ENCODE measurements around the gene LIF. TPM values are rescaled to one million over a fixed set of nuclear protein-coding genes. Genes with fewer than 3 reads are reported as not detected.
A peak's percentile ranks its signal among the peaks of the same experiment; 100 is the strongest.
"Not testable (repeated sequence)": the region's sequence is repeated elsewhere in the genome, so short reads cannot be mapped to it uniquely, and the experiment has no call there.

LIF gene
- total RNA-seq, 1 donor from 2014 or later: 0.26 TPM

DNA sequence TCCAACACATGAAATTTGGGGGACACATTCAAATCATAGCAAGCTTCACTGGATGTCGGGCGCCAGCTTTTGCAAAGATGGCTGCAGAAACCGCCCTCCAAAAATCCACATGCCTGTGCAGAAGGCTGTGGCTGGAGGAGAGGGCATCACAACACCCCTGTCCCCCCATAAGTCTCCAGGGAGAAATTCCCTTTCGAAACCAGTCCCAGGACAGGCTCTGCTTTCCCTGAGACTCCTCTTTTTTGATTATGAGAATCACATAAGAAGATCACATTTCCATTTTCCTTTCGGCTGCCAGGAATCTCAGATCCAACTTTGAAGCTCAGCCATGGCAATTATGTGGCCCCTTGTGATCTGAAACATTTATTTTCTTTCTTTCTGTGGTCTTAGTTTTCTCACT is 9.7 kb downstream of the LIF start:
- FAIRE-seq: no peak
- H3K4me3 ChIP-seq (ENCODE audit: low read depth, low read length): no peak overlapping the region
- H3K27me3 ChIP-seq (ENCODE audit: control insufficient read depth, insufficient read depth, low read length): no peaks in the 10 kb centered on the region
- TF ChIP-seq, protein P1, sequence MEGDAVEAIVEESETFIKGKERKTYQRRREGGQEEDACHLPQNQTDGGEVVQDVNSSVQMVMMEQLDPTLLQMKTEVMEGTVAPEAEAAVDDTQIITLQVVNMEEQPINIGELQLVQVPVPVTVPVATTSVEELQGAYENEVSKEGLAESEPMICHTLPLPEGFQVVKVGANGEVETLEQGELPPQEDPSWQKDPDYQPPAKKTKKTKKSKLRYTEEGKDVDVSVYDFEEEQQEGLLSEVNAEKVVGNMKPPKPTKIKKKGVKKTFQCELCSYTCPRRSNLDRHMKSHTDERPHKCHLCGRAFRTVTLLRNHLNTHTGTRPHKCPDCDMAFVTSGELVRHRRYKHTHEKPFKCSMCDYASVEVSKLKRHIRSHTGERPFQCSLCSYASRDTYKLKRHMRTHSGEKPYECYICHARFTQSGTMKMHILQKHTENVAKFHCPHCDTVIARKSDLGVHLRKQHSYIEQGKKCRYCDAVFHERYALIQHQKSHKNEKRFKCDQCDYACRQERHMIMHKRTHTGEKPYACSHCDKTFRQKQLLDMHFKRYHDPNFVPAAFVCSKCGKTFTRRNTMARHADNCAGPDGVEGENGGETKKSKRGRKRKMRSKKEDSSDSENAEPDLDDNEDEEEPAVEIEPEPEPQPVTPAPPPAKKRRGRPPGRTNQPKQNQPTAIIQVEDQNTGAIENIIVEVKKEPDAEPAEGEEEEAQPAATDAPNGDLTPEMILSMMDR (IDR thresholded peaks at IDR 0.05; ENCODE audit: insufficient read depth, low read length, severe bottlenecking): no peak
- no peak for DNase-seq (ENCODE audit: low read depth)
- H3K36me3 ChIP-seq (ENCODE audit: control insufficient read depth, insufficient read depth, low read length): no peaks in the 10 kb centered on the region

DNA sequence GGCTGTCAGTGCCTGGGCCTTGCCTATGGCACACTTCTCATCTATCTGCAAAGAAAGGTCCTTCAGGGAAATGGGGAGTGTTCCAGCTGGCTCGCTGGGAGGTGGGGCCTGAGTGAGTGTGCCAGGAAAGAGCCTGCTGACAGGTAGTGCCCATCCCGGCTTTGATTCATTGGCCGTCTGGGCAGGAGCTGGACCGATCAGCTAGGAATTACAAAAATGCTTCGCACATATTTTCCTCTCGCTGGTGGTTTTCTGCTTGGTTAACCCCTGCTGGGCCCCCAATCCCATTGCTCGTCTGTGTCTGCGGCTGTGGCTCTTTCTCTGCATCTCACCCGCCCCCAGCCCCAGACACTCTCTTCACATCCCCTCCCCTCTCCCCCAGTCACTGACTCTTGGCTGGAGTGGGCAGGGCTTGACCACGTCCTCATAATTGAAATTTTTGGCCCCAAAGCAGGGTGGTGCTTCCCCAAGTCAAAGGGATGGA is 10.8 kb downstream of the LIF start:
- TF ChIP-seq, protein P1 (IDR thresholded peaks at IDR 0.05; ENCODE audit: insufficient read depth, low read length, severe bottlenecking): no peak
- DNase-seq (ENCODE audit: low read depth): peak; percentile 52
- Histone ChIP-seq H3K4me3 (ENCODE audit: low read depth, low read length) (no peak overlapping the region), H3K27me3 (ENCODE audit: control insufficient read depth, insufficient read depth, low read length) (no peaks in the 10 kb centered on the region), H3K36me3 (ENCODE audit: control insufficient read depth, insufficient read depth, low read length) (no peaks in the 10 kb centered on the region)
- FAIRE-seq: no peak

DNA sequence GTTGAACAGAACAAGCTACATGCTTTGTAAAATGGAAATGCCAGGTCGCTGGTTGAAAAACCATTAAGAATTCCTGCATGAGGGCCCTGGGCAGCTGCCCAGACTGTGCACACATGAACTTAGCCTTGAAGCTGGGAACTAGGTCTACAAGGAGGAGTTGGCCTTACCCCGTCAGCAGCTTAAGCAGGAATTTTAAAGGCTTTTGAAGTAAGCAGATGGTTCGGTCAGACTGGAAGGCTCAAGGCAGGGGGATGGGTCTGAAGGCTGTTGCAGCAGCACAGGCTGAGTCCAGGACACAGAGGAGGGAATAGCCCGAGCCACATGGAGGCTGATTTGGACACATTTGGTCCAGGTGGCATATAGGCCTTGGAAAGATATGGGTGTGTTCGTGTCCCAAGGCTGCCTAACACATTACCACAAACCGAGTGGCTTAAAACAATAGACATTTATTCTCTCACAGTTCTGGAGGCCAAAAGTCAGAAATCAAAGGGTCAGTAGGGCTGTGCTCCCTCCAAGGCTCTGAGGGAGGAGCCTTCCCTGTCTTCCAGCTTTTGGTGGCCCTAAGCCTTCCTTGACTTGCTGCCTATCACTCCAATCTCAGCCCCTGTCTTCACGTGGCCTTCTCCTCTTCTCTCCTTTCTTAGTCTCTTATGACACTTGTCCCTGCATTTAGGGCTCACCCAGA is 11.6 kb downstream of the LIF start:
- FAIRE-seq (no peak), DNase-seq (ENCODE audit: low read depth) (no peak)
- H3K36me3 ChIP-seq (ENCODE audit: control insufficient read depth, insufficient read depth, low read length): no peaks in the 10 kb centered on the region
- H3K4me3 ChIP-seq (ENCODE audit: low read depth, low read length): no peak overlapping the region
- H3K27me3 ChIP-seq (ENCODE audit: control insufficient read depth, insufficient read depth, low read length): no peaks in the 10 kb centered on the region
- TF ChIP-seq, protein P1 (IDR thresholded peaks at IDR 0.05; ENCODE audit: insufficient read depth, low read length, severe bottlenecking): no peak

DNA sequence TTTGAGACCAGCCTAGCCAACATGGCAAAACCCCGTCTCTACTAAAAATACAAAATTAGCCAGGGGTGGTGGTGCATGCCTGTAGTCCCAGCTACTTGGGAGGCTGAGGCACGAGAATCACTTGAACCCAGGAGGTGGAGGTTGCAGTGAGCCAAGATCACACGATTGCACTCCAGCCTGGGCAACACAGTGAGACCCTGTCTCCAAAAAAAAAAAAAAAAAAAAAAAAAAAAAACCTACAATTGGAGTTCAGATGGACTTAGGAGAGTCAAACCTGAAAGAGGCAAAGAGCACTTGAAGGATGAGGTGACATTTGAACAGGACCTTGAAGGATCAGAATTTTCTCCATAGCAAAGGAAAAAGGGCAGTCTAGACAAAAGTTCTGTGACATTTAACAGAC is 12.2 kb downstream of the LIF start:
- not testable (repeated sequence) for H3K27me3 ChIP-seq (ENCODE audit: control insufficient read depth, insufficient read depth, low read length); DNase-seq (ENCODE audit: low read depth); FAIRE-seq; H3K36me3 ChIP-seq (ENCODE audit: control insufficient read depth, insufficient read depth, low read length); H3K4me3 ChIP-seq (ENCODE audit: low read depth, low read length)

- TF ChIP-seq, protein P1 (IDR thresholded peaks at IDR 0.05; ENCODE audit: insufficient read depth, low read length, severe bottlenecking): no peak
- no peak for DNase-seq (ENCODE audit: low read depth)
- Histone ChIP-seq H3K27me3 (ENCODE audit: control insufficient read depth, insufficient read depth, low read length) (no peaks in the 10 kb centered on the region), H3K36me3 (ENCODE audit: control insufficient read depth, insufficient read depth, low read length) (no peaks in the 10 kb centered on the region), H3K4me3 (ENCODE audit: low read depth, low read length) (no peak overlapping the region)
- no peak for FAIRE-seq
Observed at GRCh38 chr22:30233582-30233981, 13.0 kb downstream of the LIF start.

- TF ChIP-seq, protein P1 (IDR thresholded peaks at IDR 0.05; ENCODE audit: insufficient read depth, low read length, severe bottlenecking): no peak
- no peak for FAIRE-seq
Observed at GRCh38 chr22:30232716-30233218, 13.8 kb downstream of the LIF start.

More at GRCh38 chr22:30232716-30233218, 13.8 kb downstream of the LIF start:
- no peaks in the 10 kb centered on the region for H3K36me3 ChIP-seq (ENCODE audit: control insufficient read depth, insufficient read depth, low read length)
- no peaks in the 10 kb centered on the region for H3K27me3 ChIP-seq (ENCODE audit: control insufficient read depth, insufficient read depth, low read length)
- DNase-seq (ENCODE audit: low read depth): no peak
- no peak overlapping the region for H3K4me3 ChIP-seq (ENCODE audit: low read depth, low read length)
